BJ (cell line): Measurements from ENCODE around the gene FBXO22. TPM values are rescaled to one million over a fixed set of nuclear protein-coding genes. Genes with fewer than 3 reads are reported as not detected.
"Not testable (repeated sequence)": the region's sequence is repeated elsewhere in the genome, so short reads cannot be mapped to it uniquely, and the experiment has no call there.

Experiments
- CTCF ChIA-PET: fragments of 350-600 bp; formaldehyde crosslinking; extraction: SDS; loops from one replicate; lab custom pipeline; 2021; ENCODE audit warnings: antibody characterized with exemption, inconsistent platforms; lab: Yijun Ruan, JAX
- POLR2A ChIA-PET: fragments of 300-600 bp; sonication (Branson Sonifier 250); formaldehyde crosslinking; extraction: SDS; loops from one replicate; lab custom pipeline; 2021; ENCODE audit warnings: antibody characterized with exemption; lab: Charles Lee
- DNase-seq: peaks from one replicate; pipeline ENCODE4 v3.0.0-alpha.2; 2011; ENCODE audit warnings: low read depth
- H3K27me3 ChIP-seq: 2 replicates; pipeline ENCODE4 v1.6.0; 2011; ENCODE audit warnings: low read length; ENCODE audit not compliant: control insufficient read depth, insufficient read depth
- H3K36me3 ChIP-seq: 2 replicates; pipeline ENCODE4 v1.5.1; 2011; ENCODE audit warnings: low read length; ENCODE audit not compliant: control insufficient read depth, insufficient read depth
- H3K4me3 ChIP-seq: 2 replicates; pipeline ENCODE4 v1.5.1; 2011; ENCODE audit warnings: low read depth, mild to moderate bottlenecking, control low read depth, low read length
- CTCF ChIP-seq: IDR thresholded peaks from 2 replicates; pipeline ENCODE4 v1.5.1; 2011; ENCODE audit warnings: low read depth, mild to moderate bottlenecking, control low read depth, inconsistent platforms, low read length, moderate library complexity; ENCODE audit not compliant: insufficient read depth
- polyA plus RNA-seq: library from polyadenylated mRNA; depleted of rRNA; stranded (reverse); fragments of >200 nt; gene quantifications from 2 replicates; pipeline ENCODE4 v1.2.3, GENCODE V29; 2011

The FBXO22 gene
- polyA plus RNA-seq, 1 experiment: 31.8 TPM

DNA sequence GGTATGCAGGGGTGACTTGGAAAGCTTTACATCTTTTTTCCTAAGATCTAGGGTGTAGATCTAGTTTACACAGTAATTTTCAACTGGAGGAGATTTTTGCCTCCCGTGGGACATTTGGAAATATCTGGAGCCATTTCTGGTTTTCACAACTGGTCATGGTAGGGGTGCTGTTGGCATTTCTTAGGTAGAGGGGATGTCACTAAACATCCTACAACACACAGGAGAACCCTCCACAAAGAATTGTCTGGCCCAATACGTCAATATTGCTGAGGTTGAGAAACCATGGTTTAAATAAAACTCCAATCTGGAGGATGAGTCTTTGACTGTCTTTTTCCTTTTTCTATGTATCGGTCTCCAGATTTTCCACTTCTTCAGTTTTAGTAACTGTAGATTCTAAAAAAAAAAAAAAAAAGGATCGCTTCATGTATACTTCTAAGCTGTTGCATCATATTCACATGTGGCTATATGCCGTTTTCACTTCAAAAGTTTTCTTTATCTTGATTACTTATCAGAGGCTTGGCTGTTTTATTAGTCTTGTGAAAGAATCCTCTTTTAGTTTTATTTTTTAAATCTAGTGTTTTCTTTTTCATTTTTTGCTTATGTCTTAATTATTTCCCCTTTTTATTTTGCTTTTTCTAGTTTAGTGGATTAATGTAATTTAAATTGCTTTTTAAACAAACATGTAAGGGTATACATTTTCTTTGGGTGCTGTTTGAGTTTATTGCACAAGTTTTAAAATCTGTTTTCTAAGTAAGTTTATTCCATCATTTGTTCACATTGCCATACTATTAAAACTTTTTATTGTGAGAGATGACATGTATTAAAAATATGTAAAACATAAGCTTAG, 39.2 kb upstream of the FBXO22 start:
- CTCF ChIA-PET: no interaction called here
- POLR2A ChIA-PET: interaction anchor here (0.6 kb wide), 1 partner anchor 254 kb away, joined by 3 read pairs; no protein-coding TSS in a partner anchor
- H3K36me3 ChIP-seq: peaks cover 2% of the 10 kb centered on the region
- no peak overlapping the region for H3K4me3 ChIP-seq
- no peak for DNase-seq
- no peaks in the 10 kb centered on the region for H3K27me3 ChIP-seq
- TF ChIP-seq CTCF: no peak

- H3K27me3 ChIP-seq, DNase-seq, CTCF ChIA-PET, H3K4me3 ChIP-seq, H3K36me3 ChIP-seq, POLR2A ChIA-PET: not testable (repeated sequence)
Measured at GRCh38 chr15:75866045-75866444, 37.6 kb upstream of the FBXO22 start.

DNA sequence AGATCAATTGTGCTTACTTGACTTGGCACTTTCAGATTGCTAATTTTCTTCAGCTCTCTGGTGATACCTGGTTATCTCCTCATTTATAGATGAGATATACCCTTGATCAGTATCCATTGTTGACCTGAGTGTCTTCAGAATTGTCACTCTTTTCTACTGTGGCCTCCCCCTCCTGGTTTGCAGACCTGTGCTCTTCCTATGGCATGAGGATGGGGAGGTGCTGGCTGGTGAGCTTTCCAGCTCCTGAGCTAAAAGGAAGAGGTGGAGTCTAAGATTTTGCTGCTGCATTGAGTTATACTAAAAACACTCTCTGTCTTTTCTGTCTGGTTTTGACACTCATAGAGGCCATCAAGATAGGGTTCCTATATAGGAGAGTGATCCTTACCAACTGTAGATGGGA, 36.8 kb upstream of the FBXO22 start:
- Histone ChIP-seq H3K4me3 (no peak overlapping the region), H3K36me3 (peaks cover 3% of the 10 kb centered on the region), H3K27me3 (no peaks in the 10 kb centered on the region)
- DNase-seq: no peak
- ChIA-PET CTCF (no interaction called here), POLR2A (no interaction called here)
- no peak for TF ChIP-seq CTCF

GRCh38 chr15:75867449-75867848, 36.2 kb upstream of the FBXO22 start:
- no peak for DNase-seq
- no peak for TF ChIP-seq CTCF
- ChIA-PET CTCF (no interaction called here), POLR2A (no interaction called here)
- Histone ChIP-seq H3K4me3 (no peak overlapping the region), H3K36me3 (peaks cover 3% of the 10 kb centered on the region), H3K27me3 (no peaks in the 10 kb centered on the region)

GRCh38 chr15:75868019-75868418, 35.7 kb upstream of the FBXO22 start:
- no peaks in the 10 kb centered on the region for H3K27me3 ChIP-seq
- peaks cover 2% of the 10 kb centered on the region for H3K36me3 ChIP-seq
- H3K4me3 ChIP-seq: no peak overlapping the region
- ChIA-PET CTCF (no interaction called here), POLR2A (interaction anchor here (0.5 kb wide), 1 partner anchor 86 kb away, joined by 3 read pairs; no protein-coding TSS in a partner anchor)
- TF ChIP-seq CTCF: no peak
- no peak for DNase-seq
